GM19351 (cell line): ENCODE results near the gene RAB31.
A peak's percentile ranks its signal among the peaks of the same experiment; 100 is the strongest.

Experiments
- ATAC-seq: cut with Tn5 transposase; IDR thresholded peaks from one replicate; pipeline ENCODE4 v1.9.1; 2021; ENCODE audit warnings: mild to moderate bottlenecking, moderate library complexity; ENCODE audit not compliant: unreplicated experiment

The RAB31 gene

DNA sequence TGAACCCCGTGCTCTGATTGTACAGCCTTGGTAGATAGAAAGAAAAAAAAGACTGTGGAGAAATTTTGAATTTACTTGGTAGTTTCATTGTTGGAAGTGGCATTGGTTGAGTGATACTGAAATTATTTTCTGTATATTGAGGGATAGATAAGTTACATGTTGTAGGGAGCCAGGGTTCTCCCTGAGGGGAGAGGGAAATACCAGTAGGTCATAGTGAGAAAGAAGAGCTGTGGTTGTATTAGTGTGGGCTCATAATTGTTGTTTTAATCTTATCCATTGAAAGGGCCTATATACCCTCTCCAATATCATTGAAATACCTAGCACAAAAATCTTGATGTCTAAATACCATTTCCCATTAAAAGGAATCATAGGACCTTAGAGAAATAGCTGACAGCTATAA, 16.9 kb upstream of the RAB31 start:
- ATAC-seq: no peak

GRCh38 chr18:9694174-9694573, 13.9 kb upstream of the RAB31 start:
- no peak for ATAC-seq

DNA sequence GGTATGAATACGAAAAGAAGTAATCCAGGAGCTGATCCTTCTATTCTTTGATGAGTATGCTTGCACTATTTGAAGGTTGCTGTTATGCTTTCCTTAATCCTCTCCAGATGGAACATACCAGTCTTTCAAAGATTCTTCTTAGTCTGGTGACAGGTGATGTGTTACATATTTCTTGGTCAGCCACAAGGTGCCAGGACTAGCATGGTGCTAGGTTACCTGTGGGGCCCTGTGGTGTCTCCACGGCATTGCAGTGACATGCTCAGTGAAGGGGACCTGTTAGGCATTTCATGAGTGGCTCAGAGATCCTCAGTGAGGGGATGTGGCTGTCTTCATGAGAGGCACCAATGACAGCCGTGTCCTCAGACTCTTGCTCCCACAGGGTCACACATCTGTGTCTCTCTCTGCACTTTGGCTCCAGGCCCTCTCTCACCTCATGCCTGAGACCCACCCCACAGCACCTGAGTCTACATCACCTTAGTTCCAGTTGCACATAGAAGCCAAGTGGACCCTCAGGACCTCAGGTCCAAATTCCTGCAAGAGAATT, 13.1 kb upstream of the RAB31 start:
- no peak for ATAC-seq

- ATAC-seq: no peak
Measured at GRCh38 chr18:9695605-9696004, 12.5 kb upstream of the RAB31 start.

GRCh38 chr18:9696112-9696511, 12.0 kb upstream of the RAB31 start:
- no peak for ATAC-seq

DNA sequence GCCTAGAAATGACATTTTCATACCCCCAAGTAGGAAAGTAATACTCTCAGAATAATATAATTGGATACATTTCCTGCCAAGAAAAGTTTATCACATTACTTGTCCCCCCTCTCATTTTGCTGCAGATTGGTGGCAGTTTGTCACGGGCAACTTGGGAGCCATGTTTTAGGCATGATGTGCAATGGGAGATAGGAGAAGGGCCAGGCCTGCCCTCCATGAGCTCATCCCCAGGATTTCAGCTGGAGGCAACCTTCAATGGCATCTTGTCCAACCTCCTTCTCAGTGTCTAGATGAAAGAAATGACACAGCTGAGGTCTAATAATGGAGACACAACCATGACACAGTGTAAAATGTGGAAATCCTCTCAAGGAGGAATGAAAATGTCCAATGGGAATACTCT, 11.4 kb upstream of the RAB31 start:
- ATAC-seq: no peak

- no peak for ATAC-seq
Measured at GRCh38 chr18:9697121-9697520, 11.0 kb upstream of the RAB31 start.

DNA sequence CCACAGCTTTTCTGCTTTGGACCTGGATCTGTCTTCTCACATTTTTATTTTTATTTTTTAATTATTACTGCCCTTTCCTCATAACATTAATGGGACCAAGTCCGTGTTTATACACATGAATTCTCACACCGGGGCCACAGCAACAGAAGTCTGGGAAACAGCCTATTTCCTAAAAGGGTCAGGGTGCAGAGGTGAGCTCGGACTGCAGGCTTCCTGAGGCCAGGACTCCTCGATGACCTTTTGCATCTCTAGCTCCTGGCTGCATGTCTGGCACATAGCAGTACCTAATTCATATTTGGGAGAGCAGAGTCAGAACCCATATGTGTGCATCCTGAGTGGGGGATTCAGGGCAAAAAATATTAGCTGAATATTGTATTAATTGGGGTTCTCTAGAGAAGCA, 9.6 kb upstream of the RAB31 start:
- ATAC-seq: no peak

- ATAC-seq: no peak
Measured at GRCh38 chr18:9700261-9700796, 7.8 kb upstream of the RAB31 start.

GRCh38 chr18:9701609-9702349, 6.3 kb upstream of the RAB31 start:
- no peak for ATAC-seq

DNA sequence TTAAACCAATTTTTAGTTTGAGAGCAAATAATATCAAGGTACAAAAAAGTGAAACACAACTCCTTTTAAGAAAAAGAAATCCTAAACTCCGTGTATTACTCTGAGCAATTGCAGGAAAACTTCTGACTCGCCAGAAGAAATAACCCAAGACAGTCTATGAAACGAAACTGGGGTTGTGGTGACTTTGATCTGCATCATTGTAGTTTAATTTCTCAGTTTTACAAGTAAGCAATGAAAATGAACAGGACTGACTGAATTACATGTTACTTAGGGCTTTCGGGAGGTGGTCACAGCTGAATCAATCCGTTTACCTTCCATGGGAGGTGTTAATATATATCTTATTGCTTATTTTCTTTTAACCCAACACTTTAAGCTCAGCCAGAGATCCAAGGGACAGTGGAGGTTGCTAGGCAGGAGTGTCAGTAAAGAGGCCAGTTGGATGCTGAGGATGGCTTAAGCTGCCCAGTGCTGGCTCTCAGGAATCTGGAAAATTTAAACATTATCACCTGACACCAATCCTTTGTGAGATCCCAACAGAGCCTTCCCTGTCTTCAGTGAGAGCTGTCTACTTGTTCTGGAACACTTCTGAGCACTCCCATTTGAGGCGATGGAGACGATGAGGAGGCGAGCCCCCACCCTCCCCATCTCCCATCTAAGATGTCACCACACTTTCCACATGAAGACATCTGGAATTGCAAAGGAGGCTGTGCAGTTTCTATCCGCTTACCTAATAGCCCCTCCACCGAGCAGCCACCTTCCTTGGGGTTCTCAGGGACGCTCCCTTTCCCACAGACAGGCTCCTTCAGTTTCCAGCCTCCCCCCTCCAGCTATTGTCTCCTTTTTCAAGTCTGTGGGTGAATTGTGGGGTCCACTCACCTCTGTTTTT, 3.6 kb upstream of the RAB31 start:
- ATAC-seq: no peak

DNA sequence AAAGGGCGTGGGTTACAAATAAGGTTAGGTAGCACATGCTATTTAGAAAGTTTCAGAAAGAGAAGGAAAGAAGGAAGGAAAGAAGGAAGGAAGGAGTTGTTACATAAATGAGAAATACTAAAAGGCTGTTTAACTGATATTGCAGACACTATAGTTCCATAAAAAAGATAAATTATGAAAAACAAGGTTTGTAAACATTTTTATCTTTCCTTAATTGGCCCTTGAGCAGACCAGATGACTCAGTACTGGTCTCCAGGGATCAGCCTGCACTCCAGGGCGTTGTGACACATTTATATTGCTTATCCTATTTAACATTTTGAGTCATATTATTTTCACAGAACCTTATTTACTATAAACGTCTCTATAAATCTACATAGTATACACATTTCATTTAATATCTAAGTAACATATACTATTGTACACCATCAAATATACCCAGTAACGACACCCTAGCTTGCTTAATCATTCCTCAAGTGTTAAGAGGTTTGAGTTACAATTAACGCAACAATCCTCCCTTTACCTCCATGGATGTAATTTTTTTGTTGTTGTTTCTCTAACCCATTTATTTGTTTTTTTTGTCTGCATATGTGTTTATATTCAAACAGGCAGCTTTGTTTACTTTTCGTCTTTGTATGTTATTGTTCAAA, 2.8 kb upstream of the RAB31 start:
- no peak for ATAC-seq

GRCh38 chr18:9706081-9706935, 1.8 kb upstream of the RAB31 start:
- ATAC-seq: no peak

GRCh38 chr18:9707381-9708056, 582 bp upstream of the RAB31 start:
- no peak for ATAC-seq

DNA sequence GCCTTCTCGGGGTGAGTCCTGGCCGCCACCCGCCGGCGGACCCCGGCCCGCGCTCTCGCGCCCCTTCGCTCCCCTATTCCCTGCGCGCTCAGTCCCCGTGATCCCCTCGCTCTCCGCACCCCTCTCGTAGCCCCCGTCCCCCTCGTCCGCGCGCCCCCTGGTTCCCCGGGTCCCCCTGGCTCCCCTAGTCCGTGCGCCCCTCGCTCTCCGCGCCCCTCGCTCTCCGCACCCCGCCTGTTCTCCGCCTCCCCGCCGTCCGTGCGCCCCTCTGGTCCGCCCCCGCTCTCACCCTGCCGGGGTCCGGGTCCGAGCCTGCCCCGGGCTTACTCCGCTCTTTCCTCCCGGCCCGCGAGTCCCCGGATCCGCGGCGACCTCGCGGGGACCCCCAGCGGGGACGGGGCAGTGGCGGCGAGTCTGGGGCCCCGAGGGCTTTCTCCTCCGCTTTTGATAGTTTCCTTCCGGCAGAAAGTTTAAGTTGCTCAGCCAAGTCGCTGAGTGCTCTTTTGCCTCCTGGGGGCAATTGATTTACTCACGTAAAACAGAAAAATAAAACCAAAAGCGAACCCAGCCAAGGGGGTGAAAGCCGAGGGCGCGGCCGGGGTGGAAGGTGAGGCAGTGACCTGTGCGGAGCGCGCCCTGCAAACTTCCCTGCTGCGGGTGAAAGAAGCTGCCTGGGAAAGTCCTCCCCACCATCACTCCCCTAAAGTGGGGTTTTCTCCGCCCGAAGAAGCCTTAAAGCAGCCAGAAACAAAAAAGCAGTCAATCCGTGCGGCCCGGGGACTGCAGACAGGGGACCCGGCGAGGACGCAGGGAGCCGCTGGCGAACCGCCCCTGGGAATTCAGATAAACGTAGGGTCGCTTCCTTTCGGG, 568 bp downstream of the RAB31 start:
- no peak for ATAC-seq

DNA sequence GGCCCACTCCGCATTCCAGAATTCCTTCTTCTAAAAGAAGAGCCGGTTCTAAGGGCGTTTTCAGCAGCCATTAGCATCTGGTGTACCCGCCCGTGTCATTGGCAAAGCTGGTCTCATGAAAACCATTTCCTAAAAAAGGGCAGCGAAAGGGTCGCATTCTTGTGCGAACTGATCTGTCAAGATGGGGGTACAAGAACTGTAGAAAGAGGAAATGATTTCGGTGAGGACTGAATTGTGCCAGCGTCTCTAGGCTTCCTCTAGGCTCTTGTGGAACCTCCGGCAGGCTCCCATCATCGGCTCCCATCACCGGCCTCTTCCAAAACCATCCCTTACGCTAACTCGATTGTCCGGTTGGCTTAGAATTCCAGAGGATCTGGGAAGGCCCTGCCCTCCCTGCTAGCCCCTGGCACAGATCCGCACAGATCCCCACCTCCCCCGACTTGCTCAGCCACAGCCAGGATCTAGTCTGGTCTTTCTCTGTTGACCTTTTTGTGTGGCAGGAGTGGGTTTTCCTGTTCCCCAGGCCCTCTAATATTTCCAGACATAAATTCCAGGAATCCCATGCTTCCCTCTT, 1.3 kb downstream of the RAB31 start:
- ATAC-seq: no peak

- no peak for ATAC-seq
Measured at GRCh38 chr18:9710037-9710436, 1.9 kb downstream of the RAB31 start.

DNA sequence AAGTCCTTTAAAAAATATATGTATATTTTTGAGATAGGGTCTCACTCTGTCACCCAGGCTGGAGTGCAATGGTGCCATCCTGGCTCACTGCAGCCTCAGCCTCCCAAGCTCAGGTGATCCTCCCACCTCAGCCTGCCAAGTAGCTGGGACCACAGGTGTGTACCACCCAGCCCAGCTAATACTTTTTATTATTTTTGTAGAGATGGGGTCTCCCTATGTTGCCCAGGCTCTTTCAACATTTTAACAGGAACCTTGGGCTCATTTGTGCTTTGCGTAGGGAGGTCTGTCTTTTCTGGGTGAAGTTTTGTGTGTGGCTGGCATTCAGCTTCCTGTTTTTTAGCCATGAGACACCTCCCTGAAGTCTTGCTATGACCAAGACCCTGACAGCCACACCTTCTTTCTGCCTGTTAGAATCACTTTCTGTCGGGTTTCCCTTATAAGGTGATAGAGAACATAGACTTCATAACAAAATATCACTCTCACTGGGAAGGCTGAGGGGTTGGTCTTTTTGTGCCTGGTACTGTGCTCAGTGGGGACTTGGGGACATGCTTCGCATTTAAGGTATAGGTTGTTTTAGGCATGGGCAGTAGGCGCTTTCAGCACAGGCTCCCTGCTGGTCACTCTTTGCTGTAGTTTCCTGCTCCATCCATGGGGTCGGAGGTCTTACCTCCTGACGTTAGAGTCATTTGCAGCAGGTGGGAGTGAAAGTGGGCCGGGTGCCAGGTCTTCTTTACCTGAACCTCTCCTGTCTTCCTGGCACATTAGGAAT, 3.4 kb downstream of the RAB31 start:
- ATAC-seq: peak; percentile 68
